NCI-H82 treated with DMSO at 0.1 percent for 48 hours (cell line): ENCODE results near the gene C1orf159.
"Not testable (repeated sequence)": the region's sequence is repeated elsewhere in the genome, so short reads cannot be mapped to it uniquely, and the experiment has no call there.

Experiments
- DNase-seq: peaks from one replicate; lab custom pipeline; 2025; ENCODE audit not compliant: unreplicated experiment; lab: John Stamatoyannopoulos, UW

C1orf159 gene

DNA sequence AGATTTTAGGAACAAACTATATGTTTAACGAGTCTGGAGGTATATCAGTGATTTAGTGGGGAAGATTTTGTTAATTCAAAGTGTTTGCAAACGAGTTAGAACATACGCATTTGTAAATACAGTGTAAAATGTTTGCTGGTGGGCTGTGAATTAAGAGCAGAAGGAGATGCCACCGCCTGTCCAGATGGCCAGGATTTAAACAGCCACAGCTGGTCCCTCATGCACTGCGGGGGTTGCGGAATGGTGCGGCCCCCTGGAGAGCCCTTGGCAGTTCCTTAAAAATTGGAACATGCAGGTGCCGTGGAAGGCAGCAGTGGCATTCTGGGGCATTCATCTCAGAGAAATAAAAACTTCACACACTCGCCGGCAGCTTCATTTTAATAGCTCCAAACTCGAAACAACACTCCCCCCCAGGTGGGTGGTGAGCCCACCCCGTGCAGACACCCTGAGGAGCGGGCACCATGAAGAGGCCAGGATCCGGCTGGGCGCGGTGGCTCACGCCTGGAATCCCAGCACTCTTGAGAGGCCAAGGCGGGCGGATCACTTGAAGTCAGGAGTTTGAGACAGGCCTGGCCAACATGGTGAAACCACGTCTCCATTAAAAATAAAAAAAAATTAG, 3.5 kb upstream of the C1orf159 start:
- peak; percentile 16 for DNase-seq

DNA sequence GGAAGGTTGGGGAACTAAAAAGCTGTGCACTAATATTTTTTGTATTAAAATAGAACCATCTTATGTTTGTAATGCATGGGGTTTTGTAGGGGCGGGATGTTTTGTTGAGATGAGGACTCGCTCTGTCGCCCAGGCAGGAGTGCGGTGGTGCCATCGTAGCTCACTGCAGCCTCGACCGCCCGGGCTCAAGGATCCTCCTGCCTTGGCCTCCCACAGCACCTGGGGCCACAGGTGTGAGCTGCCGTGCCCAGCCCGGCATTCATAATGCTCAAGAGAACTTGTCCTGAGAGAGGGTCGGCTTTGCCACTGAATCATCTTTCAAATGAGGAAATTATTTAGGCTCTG, 3.0 kb upstream of the C1orf159 start:
- DNase-seq, result no peak

DNA sequence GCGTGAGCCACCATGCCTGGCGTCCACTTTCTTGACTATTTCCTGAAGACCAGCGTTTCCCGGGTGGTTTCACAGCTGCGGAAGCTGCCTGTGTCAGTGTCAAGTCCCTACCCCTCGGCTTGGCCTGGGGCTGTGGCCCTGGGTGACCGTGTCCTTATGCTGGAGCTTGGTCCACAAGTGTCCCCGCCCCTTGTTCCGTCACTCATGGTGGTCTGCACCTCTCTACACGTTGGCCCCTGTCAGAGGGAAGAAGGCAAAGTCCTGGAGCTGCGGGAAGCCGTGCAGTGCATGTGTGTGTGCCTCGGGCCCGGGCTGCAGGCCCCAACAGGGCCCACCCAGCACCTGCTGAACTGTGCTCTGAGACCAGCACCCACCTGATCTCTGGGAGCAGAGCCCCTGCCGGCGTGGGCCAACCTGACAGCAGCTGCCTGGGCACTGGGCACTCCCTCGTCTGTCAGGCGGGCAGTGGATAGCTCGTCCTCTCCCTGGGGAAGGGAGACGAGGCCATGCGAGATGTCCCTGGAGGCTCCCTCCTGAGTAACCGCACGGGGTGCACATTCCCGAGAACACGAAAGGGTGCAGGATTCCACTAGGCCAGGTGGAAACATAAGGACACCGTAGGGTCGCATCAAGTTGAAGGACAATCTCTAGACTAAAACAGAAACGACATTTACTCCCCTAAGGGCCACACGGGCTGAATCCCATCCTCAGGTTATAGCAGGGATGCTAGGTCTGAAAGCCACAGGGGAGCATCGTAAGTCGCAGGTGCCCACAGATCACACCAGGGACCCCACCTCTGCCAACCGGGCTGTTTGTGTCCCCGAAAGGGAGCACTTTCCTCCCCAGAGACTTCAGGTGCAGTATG, 2.4 kb upstream of the C1orf159 start:
- DNase-seq, result no peak

DNA sequence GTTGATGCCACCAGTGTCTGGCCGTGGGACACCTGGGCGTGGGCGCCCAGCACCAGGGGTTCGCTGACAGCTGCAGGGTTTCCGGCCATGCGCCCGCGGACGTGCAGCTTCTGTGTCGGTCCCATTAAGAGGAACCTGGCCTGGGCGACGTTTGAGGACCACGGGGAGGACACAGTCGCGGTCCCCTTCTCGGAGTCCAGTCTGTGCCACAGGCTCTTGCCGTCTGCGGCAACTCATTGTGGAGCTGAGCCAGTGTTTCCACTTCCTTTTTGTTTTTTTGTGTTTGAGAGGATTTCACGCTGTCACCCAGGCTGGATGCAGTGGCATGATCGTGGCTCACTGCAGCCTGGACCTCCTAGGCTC, 1.6 kb upstream of the C1orf159 start:
- no peak for DNase-seq

DNA sequence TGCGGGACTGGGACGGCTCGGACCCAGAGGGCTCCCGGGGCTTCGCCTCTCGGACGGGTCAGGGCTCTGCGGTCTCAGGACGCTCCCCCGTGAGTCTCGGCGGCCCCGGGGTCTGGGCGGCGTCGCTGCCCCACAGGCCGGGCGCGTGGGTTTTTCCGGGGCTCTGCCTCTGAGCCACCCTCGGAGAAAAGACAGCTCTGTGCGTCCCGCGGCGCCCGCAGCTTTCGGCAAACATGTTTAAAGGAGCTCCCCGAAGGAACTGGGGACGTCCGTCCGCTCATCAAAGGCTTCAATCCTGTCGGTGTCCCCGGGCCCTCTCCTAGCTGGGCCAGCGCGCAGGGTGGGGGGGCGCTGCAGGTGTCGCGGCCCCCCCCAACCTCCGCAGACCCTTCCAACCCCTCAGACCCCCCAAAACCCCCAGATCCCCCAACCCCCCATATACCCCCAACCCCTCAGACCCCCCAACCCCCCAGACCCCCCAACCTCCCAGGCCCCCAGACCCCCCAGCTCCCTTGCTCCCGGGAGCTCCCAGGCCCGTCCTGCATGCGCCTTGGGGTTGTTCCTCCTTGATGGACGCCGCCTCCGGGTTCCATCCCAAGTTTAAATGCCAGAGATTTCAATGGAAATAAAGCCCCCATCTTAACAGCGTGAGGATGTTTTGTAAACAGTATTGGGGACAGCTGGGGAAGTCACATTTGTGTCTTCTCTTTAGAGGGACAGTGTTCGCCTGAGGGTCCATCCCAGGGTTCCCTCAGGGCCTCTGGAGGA, 996 bp upstream of the C1orf159 start:
- DNase-seq, result no peak

DNA sequence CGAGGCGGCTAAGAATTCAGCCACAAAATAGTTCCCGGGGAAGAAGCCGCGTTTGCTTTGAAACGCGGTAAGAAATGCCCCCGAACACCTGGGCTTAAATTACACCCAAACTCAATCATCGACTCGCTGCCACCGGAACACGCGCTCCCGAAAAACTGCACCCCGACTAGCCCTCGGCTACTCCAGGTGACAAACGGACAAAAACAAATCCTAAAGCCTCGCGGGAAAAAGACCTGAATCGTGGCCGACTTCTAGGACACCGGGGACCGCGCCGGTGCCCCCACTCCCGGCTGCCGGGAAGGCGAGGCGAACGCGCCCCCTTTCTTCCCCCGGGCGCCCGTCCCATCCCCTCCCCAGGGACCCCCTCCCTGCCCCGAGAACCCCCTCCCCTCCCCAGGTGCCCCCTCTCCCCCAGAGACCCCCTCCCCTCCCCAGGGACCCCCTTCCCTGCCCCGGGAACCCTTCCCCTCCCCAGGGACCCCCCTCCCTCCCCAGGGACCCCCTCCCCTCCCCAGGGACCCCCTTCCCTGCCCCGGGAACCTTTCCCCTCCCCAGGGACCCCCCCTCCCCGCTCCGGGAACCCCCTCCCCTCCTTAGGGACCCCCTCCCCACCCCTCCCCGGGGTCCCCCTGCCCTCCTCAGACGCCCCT, 628 bp downstream of the C1orf159 start:
- DNase-seq, result no peak

DNA sequence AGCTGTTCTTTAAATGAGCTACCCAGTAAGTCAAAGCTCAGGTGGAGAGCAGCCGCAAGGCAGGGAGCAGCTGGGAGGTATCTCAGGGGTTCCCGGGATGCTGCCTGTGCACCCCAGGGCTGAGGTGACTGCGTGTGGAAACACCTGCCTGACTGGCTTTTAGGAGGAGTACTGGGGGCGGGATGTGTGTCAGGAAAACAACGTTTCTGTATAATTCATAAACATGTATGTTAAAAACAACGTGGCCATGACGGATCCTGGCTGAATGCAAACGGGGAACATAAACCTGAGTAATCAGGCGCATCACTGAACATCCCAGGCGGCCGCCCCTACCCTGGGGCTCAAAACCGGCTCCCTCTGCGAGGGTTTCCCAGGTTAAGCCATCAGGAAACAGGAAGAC, 1.5 kb downstream of the C1orf159 start:
- DNase-seq, result no peak

DNA sequence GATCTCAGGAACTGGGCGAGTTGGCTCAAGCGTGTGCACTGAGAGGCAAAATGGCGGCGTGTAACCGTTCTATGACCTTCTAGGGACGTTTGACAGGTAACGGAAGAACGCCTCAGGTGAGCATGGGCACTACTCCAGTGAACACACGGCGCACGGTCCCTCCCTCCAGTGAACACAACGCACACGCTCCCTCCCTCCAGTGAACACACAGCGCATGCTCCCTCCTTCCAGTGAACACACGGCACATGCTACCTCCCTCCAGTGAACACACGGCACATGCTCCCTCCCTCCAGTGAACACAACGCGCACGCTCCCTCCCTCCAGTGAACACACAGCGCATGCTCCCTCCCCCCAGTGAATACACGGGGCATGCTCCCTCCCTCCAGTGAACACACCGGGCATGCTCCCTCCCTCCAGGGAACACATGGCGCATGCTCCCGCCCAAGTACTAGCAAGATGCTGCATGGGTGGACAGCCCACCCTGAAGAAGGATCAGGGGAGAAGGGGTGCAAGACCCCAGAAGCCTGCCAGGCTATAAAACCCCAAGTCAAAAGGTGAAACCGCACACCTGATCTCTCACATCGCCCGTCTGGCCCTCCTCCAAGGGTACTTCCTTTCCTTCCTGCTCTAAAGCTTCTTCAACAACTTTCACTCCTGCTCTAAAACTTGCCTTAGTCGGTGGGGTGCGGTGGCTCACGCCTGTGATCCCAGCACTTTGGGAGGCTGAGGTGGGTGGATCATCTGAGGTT, 3.5 kb downstream of the C1orf159 start:
- no peak for DNase-seq

DNA sequence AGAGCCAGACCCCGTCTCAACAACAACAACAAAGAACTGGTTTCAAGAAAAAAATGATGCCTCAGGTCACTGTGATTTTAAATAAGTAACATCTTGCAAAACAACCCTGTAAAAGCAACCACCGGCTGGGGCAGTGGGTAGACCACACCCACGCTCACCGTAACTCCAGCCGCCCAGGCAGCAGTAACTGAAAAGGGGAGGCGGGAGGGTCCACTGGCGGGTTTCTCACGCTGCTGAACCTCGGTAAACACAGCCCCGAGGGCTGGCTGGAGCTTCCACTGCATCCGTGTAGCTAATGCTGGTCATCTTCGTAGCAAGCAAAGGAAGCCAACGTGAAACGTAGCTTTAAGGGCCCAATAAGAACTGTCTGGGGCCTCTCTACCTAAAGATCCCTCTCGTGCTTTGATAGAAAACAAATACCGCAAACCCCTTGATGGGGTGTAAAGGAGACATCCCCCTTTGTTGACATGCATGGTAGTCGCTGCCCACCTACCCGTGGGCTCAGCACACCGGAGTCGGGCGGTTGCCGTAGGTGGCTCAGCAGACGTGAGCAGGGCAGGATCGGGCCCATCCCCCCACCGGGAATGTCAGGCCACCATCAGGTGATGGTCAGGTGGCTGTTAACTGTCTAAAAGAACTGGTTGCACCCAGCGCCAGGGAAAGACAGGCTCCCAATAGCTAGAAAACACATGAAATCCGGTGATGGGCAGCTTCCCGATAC, 4.2 kb downstream of the C1orf159 start:
- no peak for DNase-seq

DNA sequence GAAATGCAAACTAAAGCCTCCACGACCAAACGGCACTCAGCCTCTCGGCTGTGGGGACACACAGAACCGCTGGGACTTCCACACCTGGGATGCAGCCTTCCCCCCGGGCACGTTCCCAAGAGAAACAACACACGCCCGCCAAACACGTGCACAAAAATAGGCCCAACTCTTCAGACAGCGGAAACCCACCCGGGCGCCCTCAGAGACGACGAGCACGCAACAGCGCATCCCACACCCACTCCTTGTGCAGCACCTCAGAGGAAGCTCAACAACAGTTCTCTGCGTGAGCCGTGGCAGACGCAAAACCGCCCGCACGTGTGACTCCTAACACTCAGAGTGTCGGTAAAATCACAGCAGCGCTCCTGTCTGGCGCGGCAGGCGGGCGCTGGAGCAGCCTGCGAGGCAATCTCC, 5.3 kb downstream of the C1orf159 start:
- DNase-seq, result no peak

DNA sequence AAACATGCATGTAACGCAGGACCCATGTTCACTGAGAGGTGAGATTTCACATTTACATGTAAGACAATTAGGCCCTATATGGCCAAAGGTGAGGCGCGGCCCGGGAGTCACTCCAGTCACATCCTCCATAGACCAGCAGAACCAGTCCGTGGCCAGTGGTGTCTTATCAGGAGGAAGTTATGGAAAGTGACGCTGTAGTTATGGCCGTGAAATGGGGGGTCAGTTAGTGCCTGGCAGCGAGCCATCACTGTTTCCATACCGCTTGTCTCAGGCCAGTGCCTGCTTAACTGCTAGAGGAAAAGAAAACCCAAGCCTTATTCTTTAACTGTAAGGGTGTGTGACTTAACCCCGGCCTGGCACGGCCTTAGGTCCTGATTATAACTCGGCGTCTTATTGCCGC, 6.1 kb downstream of the C1orf159 start:
- DNase-seq, result no peak

DNA sequence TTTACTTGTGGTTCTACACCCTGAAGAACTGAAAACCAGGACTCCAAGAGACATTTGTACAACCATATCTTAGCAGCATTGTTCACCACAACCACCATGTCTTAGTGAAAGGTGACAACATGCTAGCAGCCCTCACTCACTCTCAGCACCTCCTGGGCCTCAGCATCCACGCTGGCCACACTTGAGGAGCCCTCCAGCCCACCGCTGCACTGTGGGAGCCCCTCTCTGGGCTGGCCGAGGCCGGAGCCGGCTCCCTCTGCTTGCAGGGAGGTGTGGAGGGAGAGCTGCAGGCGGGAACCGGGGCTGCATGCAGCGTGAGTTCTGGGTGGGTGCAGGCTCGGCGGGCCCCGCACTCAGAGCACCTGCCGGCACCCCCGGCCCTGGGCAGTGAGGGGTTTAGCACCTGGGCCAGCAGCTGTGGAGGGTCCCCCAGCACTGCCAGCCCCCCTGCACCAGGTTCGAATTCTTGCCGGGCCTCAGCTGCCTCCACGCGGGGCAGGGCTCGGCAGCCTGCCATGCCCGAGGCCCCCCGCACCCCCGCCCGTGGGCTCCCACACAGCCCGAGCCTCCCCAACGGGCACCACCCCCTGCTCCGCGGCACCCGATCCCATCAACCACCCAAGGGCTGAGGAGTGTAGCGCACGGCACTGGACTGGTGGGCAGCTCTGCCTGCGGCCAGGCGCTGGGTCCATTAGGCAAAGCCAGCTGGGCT, 9.2 kb downstream of the C1orf159 start:
- DNase-seq, result no peak

DNA sequence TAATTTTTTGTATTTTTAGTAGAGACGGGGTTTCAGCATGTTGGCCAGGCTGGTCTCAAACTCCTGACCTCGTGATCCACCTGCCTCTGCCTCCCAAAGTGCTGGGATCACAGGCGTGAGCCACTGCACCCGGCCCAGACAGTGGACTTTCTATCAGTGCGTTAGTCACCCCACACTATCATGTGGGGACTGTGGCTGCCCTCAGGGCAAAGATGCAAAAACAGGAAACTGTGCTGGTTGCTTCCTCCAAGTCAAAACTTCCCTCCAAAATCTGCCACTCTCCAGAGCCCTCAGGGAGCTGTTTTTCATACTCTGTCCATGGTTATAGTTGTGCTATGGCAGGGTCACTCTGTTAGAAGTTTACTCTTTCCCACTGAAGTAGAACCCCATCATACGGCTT, 11.7 kb downstream of the C1orf159 start:
- DNase-seq, result not testable (repeated sequence)

DNA sequence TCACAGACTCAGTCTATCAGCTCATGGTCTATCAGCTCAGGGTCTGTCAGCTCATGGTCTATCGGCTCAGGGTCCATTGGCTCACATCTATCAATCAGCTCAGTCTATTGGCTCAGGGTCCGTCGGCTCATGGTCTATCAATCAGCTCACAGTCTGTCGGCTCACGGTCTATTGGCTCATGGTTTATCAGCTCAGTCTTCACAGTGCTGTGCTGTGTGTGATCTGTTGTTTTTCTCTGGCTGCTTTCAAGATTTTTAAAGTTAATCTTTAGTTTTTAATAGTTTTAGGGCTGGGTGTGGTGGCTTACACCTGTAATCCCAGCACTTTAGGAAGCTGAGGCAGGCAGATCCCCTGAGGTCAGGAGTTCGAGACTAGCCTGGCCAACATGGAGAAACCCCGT, 14.4 kb downstream of the C1orf159 start:
- no peak for DNase-seq

DNA sequence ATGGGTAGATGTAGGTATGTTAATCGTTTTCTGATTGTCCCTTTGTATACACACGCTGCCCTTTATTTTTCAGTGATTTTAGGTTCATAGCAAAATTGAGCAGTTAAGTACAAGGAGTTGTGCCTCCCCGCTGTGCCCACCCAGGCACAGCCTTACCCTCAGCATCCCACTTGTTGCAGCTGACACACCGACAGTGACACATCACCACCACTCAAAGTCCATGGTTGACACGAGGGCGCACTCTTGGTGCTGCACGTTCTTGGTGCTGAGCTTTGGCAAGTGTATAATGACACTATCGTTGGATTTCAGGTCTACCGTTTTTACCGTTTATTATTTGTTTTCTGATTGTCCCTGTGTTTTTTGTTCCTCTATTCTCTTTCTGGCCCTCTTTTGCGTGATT, 15.6 kb downstream of the C1orf159 start:
- DNase-seq, result no peak

DNA sequence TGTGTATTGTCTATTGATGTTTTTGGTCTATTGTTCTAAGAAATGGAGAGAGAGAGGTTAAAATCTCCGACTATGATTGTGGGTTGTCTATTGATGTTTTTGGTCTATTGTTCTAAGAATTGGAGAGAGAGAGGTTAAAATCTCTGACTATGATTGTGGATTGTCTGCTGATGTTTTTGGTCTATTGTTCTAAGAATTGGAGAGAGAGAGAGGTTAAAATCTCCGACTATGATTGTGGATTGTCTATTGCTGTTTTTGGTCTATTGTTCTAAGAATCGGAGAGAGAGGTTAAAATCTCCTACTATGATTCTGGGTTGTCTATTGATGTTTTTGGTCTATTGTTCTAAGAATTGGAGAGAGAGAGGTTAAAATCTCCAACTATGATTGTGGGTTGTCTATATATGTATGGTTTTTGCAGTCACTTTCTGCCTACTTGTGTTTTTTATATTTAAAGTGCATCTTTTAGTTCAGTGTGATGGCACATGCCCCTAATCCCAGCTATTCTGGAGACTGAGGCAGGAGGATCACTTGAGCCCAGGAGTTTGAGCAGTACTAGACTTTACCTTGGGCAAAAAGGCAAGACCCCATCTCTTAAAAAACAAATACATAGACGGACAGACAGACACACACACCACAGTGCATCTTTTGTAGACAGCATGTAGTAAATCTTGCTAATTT, 16.2 kb downstream of the C1orf159 start:
- no peak for DNase-seq

DNA sequence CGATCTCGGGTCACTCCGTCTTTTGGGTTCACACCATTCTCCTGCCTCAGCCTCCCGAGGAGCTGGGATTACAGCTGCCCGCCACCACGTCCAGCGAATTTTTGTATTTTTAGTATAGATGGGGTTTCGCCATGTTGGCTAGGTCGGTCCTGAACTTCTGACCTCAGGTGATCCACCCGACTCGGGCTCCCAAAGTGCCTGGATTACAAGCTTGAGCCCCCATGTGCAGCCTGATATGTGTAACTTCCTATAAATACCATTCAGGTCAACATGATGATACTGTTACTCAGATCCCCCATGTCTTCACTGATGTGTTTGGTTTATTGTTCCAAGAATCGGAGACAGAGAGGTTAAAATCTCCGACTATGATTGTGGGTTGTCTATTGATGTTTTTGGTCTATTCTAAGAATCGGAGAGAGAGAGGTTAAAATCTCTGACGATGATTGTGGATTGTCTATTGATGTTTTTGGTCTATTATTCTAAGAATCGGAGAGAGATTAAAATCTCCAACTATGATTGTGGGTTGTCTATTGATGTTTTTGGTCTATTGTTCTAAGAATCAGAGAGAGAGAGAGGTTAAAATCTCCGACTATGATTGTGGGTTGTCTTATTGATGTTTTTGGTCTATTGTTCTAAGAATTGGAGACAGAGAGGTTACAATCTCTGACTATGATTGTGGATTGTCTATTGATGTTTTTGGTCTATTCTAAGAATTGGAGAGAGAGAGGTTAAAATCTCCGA, 17.0 kb downstream of the C1orf159 start:
- DNase-seq, result no peak

DNA sequence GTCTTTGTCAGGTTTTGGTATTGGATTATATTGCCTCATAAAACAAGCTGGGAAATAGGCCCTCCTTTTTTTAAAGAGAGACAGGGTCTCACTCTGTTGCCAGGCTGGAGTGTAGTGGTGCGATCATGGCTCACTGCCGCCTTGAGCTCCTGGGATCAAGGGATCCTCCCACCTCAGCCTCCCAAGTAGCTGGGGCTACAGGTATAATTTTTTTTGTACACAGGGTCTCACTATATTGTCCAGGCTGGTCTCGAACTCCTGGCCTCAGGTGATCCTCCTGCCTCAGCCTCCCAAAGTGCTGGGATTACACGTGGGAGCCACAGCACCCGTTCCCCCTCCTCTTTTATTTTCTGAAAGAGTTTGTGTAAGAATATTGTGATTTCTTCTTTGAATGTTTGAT, 19.8 kb downstream of the C1orf159 start:
- DNase-seq, result not testable (repeated sequence)
